ENCODE data around the gene PSORS1C2.
"Not testable (repeated sequence)": the region's sequence is repeated elsewhere in the genome, so short reads cannot be mapped to it uniquely, and the experiment has no call there.

- not testable (repeated sequence) for TF ChIP-seq ZBTB33 (IDR thresholded peaks at IDR 0.05; ENCODE audit: borderline replicate concordance, low read depth); CTCF (IDR thresholded peaks at IDR 0.05); ELF1 (IDR thresholded peaks at IDR 0.05); MAX (IDR thresholded peaks at IDR 0.05; ENCODE audit: low read depth); EP300 (IDR thresholded peaks at IDR 0.05; ENCODE audit: borderline replicate concordance in 1 of 2, low read depth in 1 of 2, low read length in 1 of 2); YY1 (IDR thresholded peaks at IDR 0.05; ENCODE audit: low read depth); GATA2 (CRISPR knock-in tag; IDR thresholded peaks at IDR 0.05); FOXJ3 (CRISPR knock-in tag; IDR thresholded peaks at IDR 0.05); POLR2AphosphoS5 (IDR thresholded peaks at IDR 0.05; ENCODE audit: low read depth, low read length); GABPA (IDR thresholded peaks at IDR 0.05; ENCODE audit: low read depth); REST (IDR thresholded peaks at IDR 0.05; ENCODE audit: low read depth, low read length); EZH2phosphoT487 (IDR thresholded peaks at IDR 0.05; ENCODE audit: borderline replicate concordance, low read depth); RAD21 (IDR thresholded peaks at IDR 0.05; ENCODE audit: low read length)
These were observed 25.7 kb upstream of the PSORS1C2 start for GRCh38 chr6:31164475-31165063.
